ENCODE data around the gene NOTCH2NLA. TPM values are rescaled to one million over a fixed set of nuclear protein-coding genes. Genes with fewer than 3 reads are reported as not detected.
"Not testable (repeated sequence)": the region's sequence is repeated elsewhere in the genome, so short reads cannot be mapped to it uniquely, and the experiment has no call there.

Gene NOTCH2NLA
- total RNA-seq (10 to 100 TPM; 11.1 to 83.9 (median 21.3) TPM), polyA plus RNA-seq (10 to 100 TPM in 2 of 3 donors, 1 to 10 TPM in 1; 6.7 to 14.5 (median 10.3) TPM)
- long read RNA-seq, donor 1, partial matches to known transcripts = 0 of 1 reads
- long read RNA-seq, donor 1, other reads (novel, unspliced or antisense) = 0 of 1 reads
- long read RNA-seq, donor 2, partial matches to known transcripts = 0 of 4 reads
- long read RNA-seq, donor 2, other reads (novel, unspliced or antisense) = 0 of 4 reads
- long read RNA-seq, donor 3, partial matches to known transcripts = 0 of 3 reads
- long read RNA-seq, donor 3, other reads (novel, unspliced or antisense) = 0 of 3 reads
- long read RNA-seq, donor 4, partial matches to known transcripts = 0 of 1 reads
- long read RNA-seq, donor 4, other reads (novel, unspliced or antisense) = 0 of 1 reads
- long read RNA-seq, donor 5, partial matches to known transcripts = 0 of 1 reads
- long read RNA-seq, donor 5, other reads (novel, unspliced or antisense) = 0 of 1 reads
- long read RNA-seq, donor 6 = 0 reads
- long read RNA-seq, donor 7, partial matches to known transcripts = 5 of 9 reads
- long read RNA-seq, donor 7, other reads (novel, unspliced or antisense) = 0 of 9 reads
- long read RNA-seq, donor 8, partial matches to known transcripts = 0 of 1 reads
- long read RNA-seq, donor 8, other reads (novel, unspliced or antisense) = 0 of 1 reads
- long read RNA-seq, donor 9 = 0 reads
- long read RNA-seq, donor 10, partial matches to known transcripts = 0 of 2 reads
- long read RNA-seq, donor 10, other reads (novel, unspliced or antisense) = 0 of 2 reads

DNA sequence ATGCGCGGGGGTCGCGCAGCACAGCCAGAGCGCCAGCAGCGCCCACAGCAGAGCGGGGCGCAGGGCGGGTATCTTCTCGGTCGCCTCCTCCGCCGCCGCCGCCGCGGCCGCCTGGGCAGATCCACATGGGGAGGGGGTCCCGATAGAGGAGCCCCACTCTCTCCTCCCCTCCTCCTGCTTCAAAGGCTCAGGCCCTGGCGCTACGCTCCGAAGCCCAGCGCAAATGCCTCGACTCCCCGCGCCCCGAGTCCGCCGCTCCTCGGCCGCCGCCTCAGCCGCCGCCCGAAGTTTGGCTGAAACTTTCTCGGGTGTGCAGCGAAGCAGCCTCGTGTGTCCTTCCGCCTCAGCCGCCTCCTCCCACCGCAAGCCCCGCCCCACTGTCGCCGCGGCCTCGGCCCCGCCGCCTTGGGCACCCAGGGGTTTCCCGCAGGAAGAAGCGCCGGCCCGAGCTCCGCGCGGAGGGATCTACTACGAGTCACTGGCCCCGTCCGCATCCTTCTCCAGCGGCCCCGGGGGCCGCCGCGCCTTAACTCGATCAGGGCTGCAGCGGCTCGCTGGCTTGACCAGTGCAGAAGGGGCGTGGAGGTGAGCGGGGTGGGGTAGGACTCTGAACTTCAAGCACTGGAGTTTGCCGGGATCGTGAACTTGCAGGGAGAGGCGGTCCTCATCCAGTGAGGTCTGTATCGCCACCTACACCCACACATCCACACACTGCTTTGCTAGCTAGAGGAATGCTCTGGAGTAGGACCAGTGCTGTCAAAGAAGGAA is at the start of gene NOTCH2NLA:
NOTCH2NLA (minus strand) TSS at position 312 of the 768 bp plus-strand sequence. CDS start 39,684 bp downstream, outside the sequence.
- peak within 1 kb of the TSS; percentile 52 to 58 (median 56) for H3K4me3 ChIP-seq
- intact Hi-C loops (cut with DNase I; ENCODE audit: low total_unique reads); H3K27me3 ChIP-seq; H3K36me3 ChIP-seq; H3K4me1 ChIP-seq; H3K9me3 ChIP-seq: not testable (repeated sequence)
- DNase-seq = peak; percentile 18 to 62
- H3K27ac ChIP-seq = peak within 1 kb of the TSS; percentile 64 to 91 (median 86)
- peak in 1 of 3 donors; percentile 69 for TF ChIP-seq POLR2AphosphoS5 (IDR thresholded peaks at IDR 0.05)
- 0 to 2% (median 0%) methylated on average over 7 to 21 of the region's 72 CpGs for WGBS, 5 donors

DNA sequence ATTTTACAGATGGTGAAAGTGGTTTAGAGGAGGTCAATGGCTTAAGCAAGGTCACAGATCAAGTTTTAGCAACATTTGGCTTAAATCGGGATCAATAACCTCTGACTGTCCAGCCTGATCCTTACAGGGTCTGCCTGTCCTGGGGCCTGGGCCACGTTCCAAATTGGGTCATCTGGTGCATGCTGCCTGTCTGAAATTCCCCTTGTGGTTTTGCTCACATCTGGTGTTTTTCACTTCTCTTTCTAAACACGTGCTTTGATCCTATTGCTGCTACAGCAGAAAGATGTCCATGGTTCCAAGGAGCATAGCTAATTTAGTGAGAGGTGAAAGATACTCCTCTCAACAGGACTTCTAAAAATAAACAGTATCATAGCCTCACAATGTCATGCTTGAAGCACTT is 49.5 kb upstream of the NOTCH2NLA start:
- H3K27ac ChIP-seq; H3K9me3 ChIP-seq; H3K27me3 ChIP-seq; DNase-seq; H3K4me3 ChIP-seq; H3K36me3 ChIP-seq; intact Hi-C loops (cut with DNase I; ENCODE audit: low total_unique reads); H3K4me1 ChIP-seq: not testable (repeated sequence)
- WGBS, 5 donors = no CpG with 5 or more reads among the region's 3 CpGs

DNA sequence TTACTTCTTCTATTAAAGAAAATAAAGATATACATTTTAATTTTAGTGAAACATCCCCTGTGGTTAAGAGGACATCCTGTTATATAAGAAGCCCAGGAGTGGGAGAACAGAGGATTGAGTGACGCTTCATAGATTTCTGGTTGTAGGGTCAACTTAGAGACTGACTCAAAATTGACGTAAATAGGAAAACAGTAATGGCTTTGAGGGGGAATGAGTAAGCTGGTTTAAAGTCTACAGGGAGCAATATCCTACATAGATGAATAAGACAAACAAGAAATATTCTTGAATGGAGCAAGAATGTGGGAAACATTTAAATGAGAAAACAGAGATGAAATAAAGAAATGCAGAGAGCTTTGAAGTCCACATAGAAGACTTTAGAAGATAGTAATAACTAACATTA is 48.3 kb upstream of the NOTCH2NLA start:
- H3K4me1 ChIP-seq; H3K4me3 ChIP-seq; DNase-seq; H3K27ac ChIP-seq; H3K27me3 ChIP-seq; H3K36me3 ChIP-seq; intact Hi-C loops (cut with DNase I; ENCODE audit: low total_unique reads); H3K9me3 ChIP-seq: not testable (repeated sequence)
- WGBS, 5 donors = no CpG with 5 or more reads among the region's 2 CpGs

DNA sequence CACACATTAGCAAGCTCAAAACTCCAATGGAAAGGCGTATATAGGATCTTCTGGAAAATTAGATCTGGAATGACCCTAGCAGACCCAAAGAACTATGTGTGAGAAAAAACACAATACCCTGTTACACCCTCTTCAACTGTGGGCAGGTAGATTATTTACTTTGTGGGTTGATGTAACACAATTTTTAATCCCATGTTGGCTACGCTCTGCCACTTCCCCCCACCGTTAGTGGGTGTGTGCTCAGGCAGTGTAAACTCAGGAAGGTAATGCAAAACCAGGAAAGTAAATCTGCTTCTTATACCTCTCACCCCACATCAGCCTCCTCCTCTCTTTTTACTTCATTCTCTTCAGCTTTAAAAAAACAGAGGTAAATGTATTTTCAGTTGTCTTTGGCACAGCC is 45.3 kb upstream of the NOTCH2NLA start:
- intact Hi-C loops (cut with DNase I; ENCODE audit: low total_unique reads); H3K27ac ChIP-seq; H3K27me3 ChIP-seq; H3K36me3 ChIP-seq; DNase-seq; H3K4me1 ChIP-seq; H3K9me3 ChIP-seq; H3K4me3 ChIP-seq: not testable (repeated sequence)
- WGBS, 5 donors = no CpG with 5 or more reads among the region's 3 CpGs

DNA sequence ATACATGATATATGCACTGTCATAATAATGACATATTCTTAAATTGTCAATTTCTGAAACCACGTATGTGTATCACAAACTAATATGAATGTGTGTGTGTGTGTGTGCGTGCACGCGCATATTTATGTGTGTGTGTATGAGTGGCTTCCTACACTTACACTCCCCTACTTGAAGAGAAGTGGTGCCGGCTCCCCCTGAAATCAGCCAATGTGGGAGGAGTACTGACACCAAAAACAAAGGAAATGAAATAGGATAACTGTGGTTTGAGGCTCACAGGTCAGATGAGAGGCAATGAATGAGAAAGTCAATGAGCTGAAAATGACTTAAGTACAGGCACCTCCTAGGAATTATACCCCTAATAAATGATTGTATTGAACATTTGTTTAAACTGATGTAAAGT is 44.4 kb upstream of the NOTCH2NLA start:
- H3K27me3 ChIP-seq; DNase-seq; intact Hi-C loops (cut with DNase I; ENCODE audit: low total_unique reads); H3K4me3 ChIP-seq; H3K4me1 ChIP-seq; H3K36me3 ChIP-seq; H3K27ac ChIP-seq; H3K9me3 ChIP-seq: not testable (repeated sequence)
- WGBS, 5 donors = no CpG with 5 or more reads among the region's 5 CpGs

DNA sequence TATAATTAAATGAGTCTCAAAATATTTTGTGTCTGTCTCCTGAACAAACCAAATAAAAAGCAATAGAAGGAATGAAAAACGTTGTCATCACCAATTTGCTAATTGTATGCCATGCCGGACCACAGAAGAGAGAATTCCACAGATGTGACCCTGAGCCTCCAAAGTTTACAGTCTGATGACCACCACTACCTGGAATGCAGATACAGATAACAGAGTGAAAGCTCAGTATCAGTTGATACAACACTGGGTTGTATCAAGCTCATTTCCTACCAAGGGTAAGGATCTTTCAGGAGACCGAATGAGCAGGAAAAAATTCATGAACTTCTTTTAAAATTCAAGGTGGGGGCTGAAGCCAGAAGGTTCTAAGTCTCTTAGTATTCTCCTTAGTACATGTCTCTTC is 43.9 kb upstream of the NOTCH2NLA start:
- H3K4me1 ChIP-seq; H3K4me3 ChIP-seq; H3K9me3 ChIP-seq; DNase-seq; intact Hi-C loops (cut with DNase I; ENCODE audit: low total_unique reads); H3K27me3 ChIP-seq; H3K36me3 ChIP-seq; H3K27ac ChIP-seq: not testable (repeated sequence)
- WGBS, 5 donors = no CpG with 5 or more reads among the region's 3 CpGs

DNA sequence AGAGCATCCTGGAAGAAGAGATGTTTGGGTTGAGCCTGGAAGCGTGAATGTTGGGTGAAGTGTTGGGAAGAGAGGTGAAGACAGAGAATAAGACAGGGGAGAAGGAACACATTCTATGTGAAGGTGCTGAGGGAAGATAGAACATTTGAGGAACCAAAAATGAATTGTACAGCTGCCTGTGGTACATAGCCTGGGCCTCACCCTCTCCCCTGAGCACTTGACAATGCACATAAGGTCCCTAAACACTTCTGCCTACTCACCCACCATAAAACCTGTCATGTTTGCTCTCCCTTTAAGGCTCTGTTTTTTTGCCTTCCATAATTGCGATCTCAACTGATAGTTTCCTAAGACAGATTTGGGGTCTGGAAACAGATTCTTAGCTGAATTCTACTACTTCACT is 43.2 kb upstream of the NOTCH2NLA start:
- H3K27me3 ChIP-seq; intact Hi-C loops (cut with DNase I; ENCODE audit: low total_unique reads); H3K27ac ChIP-seq; H3K9me3 ChIP-seq; DNase-seq; H3K36me3 ChIP-seq; H3K4me3 ChIP-seq; H3K4me1 ChIP-seq: not testable (repeated sequence)
- no CpG with 5 or more reads among the region's 2 CpGs for WGBS, 5 donors

DNA sequence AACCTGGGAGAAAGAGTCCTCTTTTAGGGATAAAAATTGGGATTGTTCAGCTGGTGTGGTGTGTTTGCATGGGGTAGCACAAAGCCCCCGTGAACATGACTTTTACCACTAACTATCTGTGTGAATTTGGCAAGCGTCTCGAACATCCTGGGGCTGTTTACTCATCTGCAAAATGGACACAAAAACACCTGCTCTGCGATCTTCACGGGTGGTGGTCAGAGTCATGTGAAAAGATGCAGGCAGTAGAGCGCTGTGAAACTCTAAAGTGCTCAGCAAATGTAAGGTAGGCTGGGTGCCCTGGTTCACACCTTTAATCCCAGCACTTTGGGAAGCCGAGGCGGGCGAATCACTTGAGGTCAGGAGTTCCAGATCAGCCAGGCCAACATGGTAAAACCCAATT is 41.3 kb upstream of the NOTCH2NLA start:
- intact Hi-C loops (cut with DNase I; ENCODE audit: low total_unique reads) = not testable (repeated sequence)

DNA sequence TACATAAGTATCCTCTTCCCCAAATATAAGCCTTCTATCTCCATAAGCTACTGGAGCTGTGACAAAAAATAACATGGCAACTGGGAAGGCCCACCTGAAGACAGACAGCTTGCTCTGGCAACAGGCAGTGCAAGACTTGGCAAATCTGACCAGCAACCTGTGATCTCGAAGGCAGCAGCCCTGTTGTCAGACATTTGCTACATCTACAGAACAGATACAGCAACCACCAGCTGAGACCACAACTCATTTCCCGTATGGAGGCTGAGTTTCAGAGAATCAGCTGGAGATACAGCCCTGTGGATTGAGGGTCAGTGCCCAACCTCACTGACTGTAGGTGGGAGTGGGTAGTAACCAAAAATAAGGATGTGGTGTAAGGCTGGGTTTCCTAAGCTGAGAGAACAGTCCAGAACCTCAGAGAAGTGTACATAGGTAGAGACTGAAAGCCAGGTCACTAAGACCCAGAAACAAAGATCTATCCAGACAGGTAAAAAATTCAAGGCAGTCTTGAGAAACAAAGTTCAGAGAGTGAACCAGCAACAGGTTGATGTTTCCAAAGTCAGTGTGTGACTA is 37.4 kb upstream of the NOTCH2NLA start:
- H3K4me3 ChIP-seq; H3K27ac ChIP-seq; H3K9me3 ChIP-seq; H3K4me1 ChIP-seq; H3K27me3 ChIP-seq; intact Hi-C loops (cut with DNase I; ENCODE audit: low total_unique reads); DNase-seq; H3K36me3 ChIP-seq: not testable (repeated sequence)
- WGBS, 5 donors = no CpG with 5 or more reads among the region's 2 CpGs

More for the DNA sequence above, 41.3 kb upstream of the NOTCH2NLA start:
- H3K4me3 ChIP-seq, H3K36me3 ChIP-seq, H3K4me1 ChIP-seq, H3K27me3 ChIP-seq, H3K9me3 ChIP-seq, H3K27ac ChIP-seq, DNase-seq: not testable (repeated sequence)
- WGBS, 5 donors = no CpG with 5 or more reads among the region's 9 CpGs

DNA sequence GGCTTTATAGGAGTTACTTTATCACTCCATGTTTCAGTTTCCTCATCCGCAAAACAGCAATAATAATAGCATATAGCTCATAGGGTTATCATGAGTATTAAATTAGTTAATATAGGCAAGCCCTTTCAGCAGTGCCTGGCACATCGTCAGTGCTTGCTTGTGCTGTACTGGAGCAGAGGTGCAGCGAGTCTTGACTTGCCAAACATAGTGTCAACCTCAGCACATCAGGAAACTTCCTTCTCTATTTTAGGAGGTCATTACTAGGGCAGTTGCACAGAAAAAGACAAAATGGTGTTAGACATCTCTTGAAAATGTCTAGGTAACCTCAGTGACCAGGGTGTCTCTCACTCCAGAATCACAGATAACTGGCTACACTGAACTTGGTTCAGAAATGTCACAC is 35.9 kb upstream of the NOTCH2NLA start:
- H3K9me3 ChIP-seq; H3K4me1 ChIP-seq; H3K36me3 ChIP-seq; H3K4me3 ChIP-seq; H3K27ac ChIP-seq; H3K27me3 ChIP-seq; intact Hi-C loops (cut with DNase I; ENCODE audit: low total_unique reads); DNase-seq: not testable (repeated sequence)
- no CpG with 5 or more reads among the region's 3 CpGs for WGBS, 5 donors

DNA sequence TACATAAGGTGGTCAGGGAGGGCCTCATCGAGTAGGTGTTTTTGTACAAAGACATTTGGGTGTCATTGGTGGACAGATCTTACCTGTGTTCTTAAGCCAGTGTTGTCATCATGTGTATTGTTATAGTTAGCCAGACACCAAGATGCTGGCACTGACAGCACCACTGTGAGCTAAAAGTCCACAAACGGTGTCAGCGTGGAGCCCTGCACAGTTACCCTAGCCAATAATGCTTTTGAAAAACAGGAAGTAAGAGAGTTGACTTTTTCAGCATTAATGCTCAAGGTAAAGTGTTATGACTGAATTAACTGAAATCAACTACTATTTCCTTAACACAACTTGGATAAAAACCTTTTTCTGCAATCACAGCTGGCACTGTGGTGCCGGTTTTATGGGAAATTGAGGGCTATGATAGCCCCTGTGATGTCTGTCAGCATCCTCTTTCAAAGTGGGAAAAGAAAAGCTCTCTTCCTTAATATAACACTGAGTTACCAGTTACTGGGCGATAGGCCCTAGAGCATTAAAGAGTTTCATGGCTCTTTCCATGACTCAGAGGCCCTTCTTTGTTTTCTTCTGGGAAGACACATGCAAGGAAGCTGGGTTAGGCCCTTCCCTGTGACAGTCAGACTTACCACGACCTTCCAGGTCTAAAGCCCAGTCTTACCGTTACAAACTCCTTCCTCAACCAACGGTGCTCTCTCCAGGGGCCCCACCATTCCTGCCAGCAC is 31.3 kb upstream of the NOTCH2NLA start:
- H3K9me3 ChIP-seq; H3K27me3 ChIP-seq; H3K27ac ChIP-seq; H3K4me1 ChIP-seq; DNase-seq; intact Hi-C loops (cut with DNase I; ENCODE audit: low total_unique reads); H3K36me3 ChIP-seq; H3K4me3 ChIP-seq: not testable (repeated sequence)
- no CpG with 5 or more reads among the region's 8 CpGs for WGBS, 5 donors
